Measurements from ENCODE around the gene SLC30A10. TPM values are rescaled to one million over a fixed set of nuclear protein-coding genes. Genes with fewer than 3 reads are reported as not detected.

SLC30A10 gene
- total RNA-seq, 1 donor from 2014 or later, result 0.09 TPM

DNA sequence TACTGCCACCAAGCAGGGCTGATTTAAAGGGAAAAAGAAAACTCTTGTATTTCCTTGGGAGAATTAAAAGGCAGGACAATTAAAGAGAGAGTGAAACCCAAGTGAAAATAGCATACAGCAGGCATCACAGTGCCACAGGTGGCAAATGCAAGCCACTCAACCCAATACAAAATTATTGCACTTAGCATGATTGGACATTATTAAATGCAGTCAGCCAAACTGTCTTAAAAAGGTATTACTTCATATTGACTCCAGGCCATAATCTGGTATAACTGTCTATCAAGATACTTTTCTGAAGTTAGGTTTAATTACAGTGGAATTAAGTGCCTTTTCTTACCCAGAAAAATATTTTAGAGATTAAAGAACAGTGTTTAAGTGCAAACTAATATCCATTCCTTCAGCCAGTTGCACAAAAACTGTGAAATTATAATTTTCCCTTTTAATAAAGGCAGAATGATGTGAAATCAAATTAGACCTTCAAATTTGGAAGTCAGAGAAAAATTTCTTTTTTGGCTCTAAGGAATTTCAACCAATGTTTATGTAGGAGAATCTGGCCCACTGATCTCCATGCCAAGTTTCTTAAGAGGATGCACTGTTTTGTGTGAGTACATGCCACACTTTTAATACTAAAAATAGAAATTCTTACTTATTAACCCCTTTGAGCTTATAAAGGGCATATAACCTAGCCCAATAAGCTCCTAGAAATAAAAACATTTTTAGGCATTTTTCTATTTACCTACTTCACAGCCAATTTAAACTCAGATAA is 15.2 kb downstream of the SLC30A10 start:
- H3K36me3 Mint-ChIP-seq, result no peaks in the 10 kb centered on the region
- no peaks in the 10 kb centered on the region for H3K79me2 ChIP-seq (ENCODE audit: low read depth)
- H4K20me1 ChIP-seq (ENCODE audit: low read depth), result no peaks in the 10 kb centered on the region

DNA sequence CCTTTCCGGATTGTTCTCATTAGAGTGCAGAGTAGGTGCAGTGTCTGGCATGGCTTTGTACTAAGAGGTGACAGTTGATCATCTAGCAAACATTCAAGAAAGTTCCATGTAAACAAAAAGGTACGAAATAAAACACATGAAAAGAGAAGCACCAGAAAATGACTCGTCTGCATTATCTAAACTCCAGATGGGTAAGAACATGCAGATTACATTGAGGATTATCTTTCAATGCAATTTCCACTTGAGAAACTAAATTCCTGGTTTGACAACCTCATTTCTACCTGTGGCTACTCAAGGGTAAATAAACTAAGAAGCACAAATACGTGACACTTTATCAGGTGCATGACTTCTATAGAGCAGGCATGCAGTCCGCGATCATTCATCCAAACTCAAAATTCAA is 17.6 kb downstream of the SLC30A10 start:
- Histone ChIP-seq H3K27me3 (no peaks in the 10 kb centered on the region), H3K4me2 (no peak overlapping the region), H3K79me2 (ENCODE audit: low read depth) (no peaks in the 10 kb centered on the region), H3K36me3 (no peaks in the 10 kb centered on the region), H3F3A (ENCODE audit: low read depth) (no peaks in the 10 kb centered on the region), H3K9ac (no peak overlapping the region), H3K27ac (no peak overlapping the region), H4K20me1 (ENCODE audit: low read depth) (no peaks in the 10 kb centered on the region), H3K4me3 (no peak overlapping the region), H3K9me3 (ENCODE audit: low read depth) (no peaks in the 10 kb centered on the region), H2AFZ (replicated peaks) (no peak overlapping the region), H3K4me1 (no peaks in the 10 kb centered on the region)
- DNase-seq (ENCODE audit: low spot score), result no peak
- TF ChIP-seq, protein P1, sequence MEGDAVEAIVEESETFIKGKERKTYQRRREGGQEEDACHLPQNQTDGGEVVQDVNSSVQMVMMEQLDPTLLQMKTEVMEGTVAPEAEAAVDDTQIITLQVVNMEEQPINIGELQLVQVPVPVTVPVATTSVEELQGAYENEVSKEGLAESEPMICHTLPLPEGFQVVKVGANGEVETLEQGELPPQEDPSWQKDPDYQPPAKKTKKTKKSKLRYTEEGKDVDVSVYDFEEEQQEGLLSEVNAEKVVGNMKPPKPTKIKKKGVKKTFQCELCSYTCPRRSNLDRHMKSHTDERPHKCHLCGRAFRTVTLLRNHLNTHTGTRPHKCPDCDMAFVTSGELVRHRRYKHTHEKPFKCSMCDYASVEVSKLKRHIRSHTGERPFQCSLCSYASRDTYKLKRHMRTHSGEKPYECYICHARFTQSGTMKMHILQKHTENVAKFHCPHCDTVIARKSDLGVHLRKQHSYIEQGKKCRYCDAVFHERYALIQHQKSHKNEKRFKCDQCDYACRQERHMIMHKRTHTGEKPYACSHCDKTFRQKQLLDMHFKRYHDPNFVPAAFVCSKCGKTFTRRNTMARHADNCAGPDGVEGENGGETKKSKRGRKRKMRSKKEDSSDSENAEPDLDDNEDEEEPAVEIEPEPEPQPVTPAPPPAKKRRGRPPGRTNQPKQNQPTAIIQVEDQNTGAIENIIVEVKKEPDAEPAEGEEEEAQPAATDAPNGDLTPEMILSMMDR (IDR thresholded peaks at IDR 0.05), result no peak
- TF ChIP-seq EZH2 (IDR thresholded peaks at IDR 0.05) (no peak), EZH2phosphoT487 (IDR thresholded peaks at IDR 0.05) (no peak)
- H3K27me3 Mint-ChIP-seq (ENCODE audit: insufficient read depth, low read depth), result peaks cover 8% of the 10 kb centered on the region
- no peaks in the 10 kb centered on the region for H3K9me3 Mint-ChIP-seq
- H3K27ac Mint-ChIP-seq, result no peak overlapping the region
- H3K4me3 Mint-ChIP-seq, result no peak overlapping the region
- peaks cover 11% of the 10 kb centered on the region for H3K4me1 Mint-ChIP-seq
- H3K36me3 Mint-ChIP-seq, result no peaks in the 10 kb centered on the region

More for the DNA sequence above, 15.2 kb downstream of the SLC30A10 start:
- no peaks in the 10 kb centered on the region for H3K9me3 Mint-ChIP-seq
- H3K4me1 ChIP-seq, result no peaks in the 10 kb centered on the region
- H3K36me3 ChIP-seq, result no peaks in the 10 kb centered on the region
- no peak overlapping the region for H3K9ac ChIP-seq
- DNase-seq (ENCODE audit: low spot score), result no peak
- no peak overlapping the region for H3K4me3 Mint-ChIP-seq
- H3K9me3 ChIP-seq (ENCODE audit: low read depth), result no peaks in the 10 kb centered on the region
- no peak for TF ChIP-seq EZH2 (IDR thresholded peaks at IDR 0.05)
- H3K27ac Mint-ChIP-seq, result no peak overlapping the region
- H2AFZ ChIP-seq (replicated peaks), result no peak overlapping the region
- H3K4me1 Mint-ChIP-seq, result peaks cover 14% of the 10 kb centered on the region
- H3K27me3 ChIP-seq, result no peaks in the 10 kb centered on the region
- H3K27ac ChIP-seq, result no peak overlapping the region
- H3F3A ChIP-seq (ENCODE audit: low read depth), result no peaks in the 10 kb centered on the region
- peaks cover 3% of the 10 kb centered on the region for H3K27me3 Mint-ChIP-seq (ENCODE audit: insufficient read depth, low read depth)
- H3K4me2 ChIP-seq, result no peak overlapping the region
- H3K4me3 ChIP-seq, result no peak overlapping the region

GRCh38 chr1:219909476-219909875 is 18.9 kb downstream of the SLC30A10 start:
- no peaks in the 10 kb centered on the region for H3K36me3 ChIP-seq
- Mint-ChIP-seq H3K27me3 (ENCODE audit: insufficient read depth, low read depth) (peaks cover 10% of the 10 kb centered on the region), H3K4me3 (no peak overlapping the region), H3K36me3 (no peaks in the 10 kb centered on the region), H3K27ac (no peak overlapping the region), H3K9me3 (no peaks in the 10 kb centered on the region), H3K4me1 (peaks cover 7% of the 10 kb centered on the region)
- no peak overlapping the region for H3K4me3 ChIP-seq
- no peak overlapping the region for H2AFZ ChIP-seq (replicated peaks)
- H4K20me1 ChIP-seq (ENCODE audit: low read depth), result no peaks in the 10 kb centered on the region
- TF ChIP-seq, protein P1 (IDR thresholded peaks at IDR 0.05), result no peak
- TF ChIP-seq EZH2phosphoT487 (IDR thresholded peaks at IDR 0.05), result no peak
- TF ChIP-seq EZH2 (IDR thresholded peaks at IDR 0.05), result no peak
- DNase-seq (ENCODE audit: low spot score), result no peak
- H3K79me2 ChIP-seq (ENCODE audit: low read depth), result no peaks in the 10 kb centered on the region
- H3K27me3 ChIP-seq, result no peaks in the 10 kb centered on the region
- no peaks in the 10 kb centered on the region for H3K4me1 ChIP-seq
- H3K4me2 ChIP-seq, result no peak overlapping the region
- no peaks in the 10 kb centered on the region for H3K9me3 ChIP-seq (ENCODE audit: low read depth)
- no peak overlapping the region for H3K27ac ChIP-seq
- no peaks in the 10 kb centered on the region for H3F3A ChIP-seq (ENCODE audit: low read depth)
- H3K9ac ChIP-seq, result no peak overlapping the region

GRCh38 chr1:219908170-219908569 is 20.2 kb downstream of the SLC30A10 start:
- Mint-ChIP-seq H3K9me3 (no peaks in the 10 kb centered on the region), H3K4me1 (peaks cover 7% of the 10 kb centered on the region), H3K36me3 (no peaks in the 10 kb centered on the region), H3K4me3 (no peak overlapping the region), H3K27ac (no peak overlapping the region), H3K27me3 (ENCODE audit: insufficient read depth, low read depth) (peaks cover 10% of the 10 kb centered on the region)
- Histone ChIP-seq H3K27me3 (no peaks in the 10 kb centered on the region), H3K9me3 (ENCODE audit: low read depth) (no peaks in the 10 kb centered on the region), H3K4me2 (no peak overlapping the region), H4K20me1 (ENCODE audit: low read depth) (no peaks in the 10 kb centered on the region), H3K9ac (no peak overlapping the region), H3K4me1 (no peaks in the 10 kb centered on the region), H3F3A (ENCODE audit: low read depth) (no peaks in the 10 kb centered on the region), H3K27ac (no peak overlapping the region), H2AFZ (replicated peaks) (no peak overlapping the region), H3K4me3 (no peak overlapping the region), H3K36me3 (no peaks in the 10 kb centered on the region), H3K79me2 (ENCODE audit: low read depth) (no peaks in the 10 kb centered on the region)
- TF ChIP-seq EZH2phosphoT487 (IDR thresholded peaks at IDR 0.05), result no peak
- TF ChIP-seq, protein P1 (IDR thresholded peaks at IDR 0.05), result no peak
- TF ChIP-seq EZH2 (IDR thresholded peaks at IDR 0.05), result no peak
- no peak for DNase-seq (ENCODE audit: low spot score)
